NOMO-1 treated with dmso at 0.1 percent for 144 hours (cell line): ENCODE data around the gene GOLGA6A.
"Not testable (repeated sequence)": the region's sequence is repeated elsewhere in the genome, so short reads cannot be mapped to it uniquely, and the experiment has no call there.

ENCODE experiments used
- DNase-seq: peaks from one replicate; lab custom pipeline; 2025; ENCODE audit not compliant: unreplicated experiment; lab: John Stamatoyannopoulos, UW

Gene GOLGA6A

DNA sequence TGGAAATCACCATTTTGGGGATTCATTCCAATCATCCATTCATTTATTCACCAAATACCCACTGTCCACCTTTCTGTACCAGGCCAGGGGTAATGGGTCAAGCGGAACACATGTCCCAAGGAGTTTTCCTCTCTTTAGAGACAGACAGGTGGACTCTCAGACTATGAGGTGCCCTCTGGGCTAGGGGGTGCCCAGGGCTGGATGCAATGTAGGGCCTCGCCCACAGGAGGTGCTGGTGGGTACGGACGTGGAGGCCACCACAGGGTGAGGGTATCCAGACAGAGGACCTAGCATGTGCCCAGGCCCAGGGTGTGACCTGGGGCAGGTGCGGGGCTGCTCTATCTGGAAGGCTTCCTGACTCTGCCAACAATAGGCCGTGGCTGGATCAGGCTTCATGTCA, 26.3 kb upstream of the GOLGA6A start:
- DNase-seq = not testable (repeated sequence)

DNA sequence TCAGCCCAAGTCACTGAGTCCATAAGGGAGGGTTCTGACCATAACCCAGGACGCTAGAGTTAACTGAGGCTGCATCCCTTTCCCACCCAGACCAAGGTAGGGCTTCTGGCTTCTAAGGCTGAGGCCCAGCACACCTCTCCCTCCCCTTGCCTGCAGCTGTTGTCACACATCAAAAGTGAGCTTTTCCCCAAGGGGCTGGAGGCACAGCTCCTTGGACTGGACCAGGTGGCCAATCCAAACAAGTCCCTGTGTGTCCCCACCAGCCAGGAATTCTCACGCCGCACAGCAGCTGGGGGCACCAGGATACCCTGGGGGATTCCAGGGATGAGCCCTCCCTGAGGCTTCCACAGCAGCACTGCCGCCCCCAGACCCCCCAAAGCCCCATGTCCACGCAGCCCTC, 25.8 kb upstream of the GOLGA6A start:
- no peak for DNase-seq

DNA sequence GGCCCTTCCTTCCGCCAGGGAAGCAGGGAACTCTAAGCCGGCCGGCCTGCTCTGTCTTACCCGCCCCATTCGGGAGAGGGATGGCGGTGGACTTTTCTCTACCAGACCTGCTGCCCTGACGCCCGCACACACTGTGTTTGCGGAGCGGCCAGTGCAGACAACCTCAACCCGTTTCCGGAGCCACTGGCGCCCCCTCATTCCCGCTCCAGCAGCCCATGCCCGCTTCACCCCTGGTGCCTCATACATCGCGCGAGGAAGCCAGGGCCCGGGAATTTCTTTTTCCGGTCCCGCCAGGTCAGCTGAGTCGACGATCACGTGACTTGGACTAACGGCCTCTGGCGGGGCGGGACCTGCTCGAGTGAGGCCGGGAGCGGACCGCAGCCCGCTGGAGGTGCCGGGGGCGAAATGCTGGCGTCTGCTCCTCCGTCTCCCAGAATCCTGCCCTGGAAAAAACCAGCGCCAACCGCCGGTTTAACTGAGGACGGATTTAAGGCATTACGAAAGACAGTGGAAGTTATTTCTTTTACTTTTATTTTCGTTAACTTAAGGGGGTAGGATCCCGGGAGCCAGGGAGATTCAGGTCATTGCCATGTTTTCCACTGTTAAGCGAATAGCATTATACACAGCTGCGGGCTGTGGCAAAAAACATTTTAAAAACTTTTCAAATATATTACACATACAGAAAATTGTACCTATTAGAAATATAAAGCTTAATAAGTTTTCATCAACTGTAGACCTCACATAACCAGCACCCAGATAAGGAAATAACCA, 17.8 kb upstream of the GOLGA6A start:
- DNase-seq = not testable (repeated sequence)

DNA sequence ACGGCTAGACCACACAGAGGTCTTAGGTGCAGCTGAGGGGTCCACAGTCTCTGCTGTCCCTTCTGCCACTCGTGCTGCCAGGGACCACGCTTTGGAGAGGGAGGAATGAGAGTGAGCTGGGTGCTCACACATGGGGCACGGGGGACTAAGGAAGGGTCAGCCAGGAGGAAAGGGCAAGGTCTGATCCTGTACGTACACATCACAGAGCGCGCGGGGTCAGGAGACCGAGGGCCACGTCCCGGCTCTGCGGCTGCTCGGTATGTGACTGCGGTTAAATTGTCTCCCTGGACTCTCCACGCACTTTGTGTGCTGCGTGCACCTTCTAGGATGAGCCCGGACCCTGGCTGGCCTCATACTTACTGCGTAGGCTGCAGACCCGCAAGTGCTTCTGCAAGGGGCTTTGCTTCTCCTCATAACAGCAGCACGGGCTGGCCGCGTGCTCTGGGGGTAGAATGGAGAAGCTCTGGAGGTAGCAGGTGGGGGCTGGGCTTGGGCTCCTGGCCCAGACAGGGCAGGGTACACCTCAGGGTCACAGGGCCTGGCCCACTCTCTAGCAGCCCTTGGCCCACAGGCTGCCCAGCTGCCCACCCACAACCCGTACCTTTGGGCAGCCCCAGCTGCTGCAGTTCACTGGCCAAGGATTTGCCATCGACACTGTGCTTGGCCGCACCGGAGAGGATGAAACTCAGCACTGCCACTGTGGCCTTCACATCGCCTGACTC, 14.6 kb upstream of the GOLGA6A start:
- DNase-seq = not testable (repeated sequence)

DNA sequence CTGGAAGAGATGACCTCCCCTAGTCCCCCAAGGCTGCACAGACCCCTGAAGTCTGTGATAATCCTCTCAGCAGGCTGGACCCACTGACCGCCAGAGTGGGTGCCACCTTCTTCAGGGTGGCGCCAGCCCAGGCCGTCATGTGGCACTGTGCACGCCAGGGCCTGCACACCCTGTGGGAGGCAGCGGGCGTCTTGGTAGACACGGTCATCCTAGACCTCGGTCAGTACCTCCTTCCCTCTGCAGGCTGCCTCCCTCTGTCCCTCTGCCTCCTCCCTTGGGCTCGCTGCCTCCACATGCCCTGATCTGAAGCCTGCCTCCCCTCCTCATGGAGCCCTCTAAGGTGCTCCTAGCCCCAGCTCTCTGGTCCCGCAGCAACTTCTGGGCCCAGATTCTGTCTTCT, 13.3 kb upstream of the GOLGA6A start:
- not testable (repeated sequence) for DNase-seq

DNA sequence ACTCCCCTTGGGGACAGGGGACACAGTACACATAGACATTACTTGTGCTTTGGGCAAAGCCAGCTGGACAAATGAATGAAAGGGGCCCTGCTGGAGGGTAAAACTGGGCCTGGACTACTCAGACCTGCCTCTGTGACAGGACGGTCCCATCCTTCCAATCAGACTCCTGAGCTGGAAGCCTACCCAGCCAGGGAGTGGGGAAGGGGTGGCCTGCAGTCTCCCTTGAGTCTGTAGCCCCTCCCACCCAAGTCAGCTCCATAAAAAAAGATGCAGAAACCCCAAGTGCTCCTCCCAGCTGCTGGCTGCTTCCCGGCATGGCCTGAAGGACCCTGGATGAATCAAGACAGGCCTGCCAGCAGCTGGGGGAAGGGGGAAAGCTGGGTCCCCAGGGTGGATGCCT, 12.2 kb upstream of the GOLGA6A start:
- DNase-seq = not testable (repeated sequence)

DNA sequence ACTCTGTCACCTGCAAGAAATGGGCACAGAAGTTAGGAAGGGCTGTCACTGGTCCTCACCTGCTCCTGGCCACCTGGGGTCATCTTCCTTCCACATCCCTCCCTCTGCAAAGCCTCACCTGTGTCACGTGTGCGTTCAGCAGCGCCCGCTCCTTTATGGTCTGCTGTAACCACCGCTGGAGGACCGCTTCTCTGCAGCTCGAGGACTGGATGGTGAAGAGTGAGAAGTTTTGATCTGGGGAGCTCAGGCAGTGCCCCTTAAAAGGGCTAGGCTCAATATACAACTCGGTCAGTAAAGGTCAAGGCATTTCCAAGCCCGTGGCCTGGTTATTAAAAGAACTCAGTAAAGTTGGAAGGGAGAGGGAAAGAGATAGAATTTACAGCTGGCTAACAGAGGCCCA, 6.6 kb downstream of the GOLGA6A start:
- not testable (repeated sequence) for DNase-seq

DNA sequence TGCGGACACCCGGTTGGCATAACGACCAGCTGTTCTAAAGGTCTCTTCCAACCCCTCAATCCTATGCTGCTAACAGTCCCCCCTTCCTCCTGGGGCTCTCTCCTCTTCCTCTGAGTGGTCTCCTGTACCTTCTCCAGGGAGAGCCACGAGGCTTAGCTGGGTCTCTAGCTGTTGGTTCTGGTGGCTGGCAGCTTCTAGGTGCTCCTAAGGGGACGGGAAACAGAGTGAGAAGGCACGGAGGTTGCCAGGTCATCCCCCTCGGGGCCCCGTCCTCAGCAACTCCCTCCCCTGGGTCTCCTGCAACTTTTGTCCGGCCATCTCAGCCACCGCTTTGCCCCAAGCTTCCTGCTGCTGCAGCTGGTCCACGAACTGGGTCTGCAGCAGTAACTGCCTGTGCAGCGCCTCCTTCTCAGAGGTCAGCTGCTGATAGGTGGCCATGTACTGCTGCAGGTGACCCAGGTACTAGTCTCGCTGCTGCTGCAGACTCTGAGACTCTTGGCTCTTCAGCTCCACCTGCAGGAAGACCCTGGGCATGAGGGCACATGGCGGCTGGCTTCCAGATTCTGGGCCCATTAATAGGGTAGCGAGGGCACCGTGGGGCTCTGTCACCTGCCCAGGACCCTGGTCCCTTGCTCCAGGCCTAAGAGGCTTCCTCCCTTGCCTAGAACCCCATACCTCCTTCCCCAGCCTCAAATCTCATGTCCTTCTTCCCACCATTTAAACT, 9.6 kb downstream of the GOLGA6A start:
- DNase-seq = not testable (repeated sequence)

DNA sequence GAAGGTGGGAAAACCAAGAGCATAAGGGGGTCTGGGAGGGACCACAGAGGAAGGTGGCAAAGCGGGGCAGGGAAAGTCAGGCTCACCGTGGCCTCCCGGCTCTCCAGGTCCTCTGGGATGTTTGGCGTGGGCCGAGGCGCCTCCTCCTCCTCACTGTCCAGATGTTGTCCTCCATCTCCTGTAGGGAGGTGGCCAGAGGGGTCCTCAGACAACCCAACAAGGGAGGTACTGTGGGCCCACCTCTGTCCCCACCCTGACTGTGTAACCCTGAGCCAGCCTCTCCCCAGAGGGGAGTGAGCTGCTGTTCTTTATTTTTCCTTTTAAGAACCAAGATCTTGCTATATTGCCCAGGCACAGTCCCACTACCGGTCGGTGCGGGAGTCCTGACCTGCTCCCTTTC, 10.2 kb downstream of the GOLGA6A start:
- not testable (repeated sequence) for DNase-seq

DNA sequence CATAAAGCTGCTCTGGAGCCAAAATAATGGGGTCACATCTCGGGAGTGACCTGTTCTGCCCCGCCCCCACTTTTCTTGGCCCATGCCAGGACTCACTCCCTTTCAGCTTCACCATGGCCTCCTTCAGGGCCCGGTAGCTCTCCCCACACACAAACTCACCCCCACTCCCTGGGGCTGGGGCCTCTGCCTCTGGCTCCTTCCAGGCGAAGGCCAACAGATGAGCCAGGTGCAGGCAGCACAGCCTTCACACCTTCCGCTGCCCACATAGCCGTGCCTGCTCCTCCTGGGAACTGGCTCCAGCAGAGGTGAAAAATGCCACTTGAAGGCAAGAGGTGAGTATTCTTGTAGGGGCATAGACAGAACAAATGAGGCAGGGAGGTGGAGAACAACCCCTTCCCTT, 10.7 kb downstream of the GOLGA6A start:
- not testable (repeated sequence) for DNase-seq

DNA sequence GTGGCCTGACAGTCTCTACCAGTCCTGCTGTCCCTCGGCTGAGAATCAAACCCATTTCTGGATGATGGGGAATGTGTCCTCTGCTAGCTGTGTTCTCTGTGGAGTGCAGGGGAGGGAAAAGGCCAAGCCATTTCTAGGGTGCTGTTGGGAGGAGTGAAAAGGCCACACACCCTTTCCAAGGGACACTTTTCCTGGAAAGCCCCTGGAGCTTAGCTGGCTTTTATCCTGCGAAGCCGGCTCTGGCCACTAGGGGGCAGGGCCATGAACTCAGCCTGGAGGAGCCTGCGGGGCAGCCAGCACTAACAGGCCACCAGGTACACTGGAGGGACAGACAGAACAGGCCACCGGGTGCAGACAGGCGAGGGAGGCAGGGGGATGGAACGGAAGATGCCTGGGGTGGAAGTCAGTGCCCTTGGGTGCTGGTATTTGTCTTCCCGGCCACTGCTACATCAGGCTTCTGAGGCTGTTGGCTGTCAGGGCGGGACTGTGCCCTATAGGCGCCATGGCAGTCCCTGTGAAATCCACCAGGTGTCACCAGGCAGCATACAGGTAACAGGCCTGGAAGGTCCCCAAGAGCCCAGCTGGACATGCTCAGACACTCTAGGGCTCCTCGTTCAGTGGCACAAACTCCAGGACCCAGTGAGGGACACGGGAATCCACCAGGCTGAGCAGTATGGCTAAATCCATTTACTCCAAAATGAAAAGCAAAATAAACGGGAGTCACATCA, 16.5 kb downstream of the GOLGA6A start:
- DNase-seq = not testable (repeated sequence)

DNA sequence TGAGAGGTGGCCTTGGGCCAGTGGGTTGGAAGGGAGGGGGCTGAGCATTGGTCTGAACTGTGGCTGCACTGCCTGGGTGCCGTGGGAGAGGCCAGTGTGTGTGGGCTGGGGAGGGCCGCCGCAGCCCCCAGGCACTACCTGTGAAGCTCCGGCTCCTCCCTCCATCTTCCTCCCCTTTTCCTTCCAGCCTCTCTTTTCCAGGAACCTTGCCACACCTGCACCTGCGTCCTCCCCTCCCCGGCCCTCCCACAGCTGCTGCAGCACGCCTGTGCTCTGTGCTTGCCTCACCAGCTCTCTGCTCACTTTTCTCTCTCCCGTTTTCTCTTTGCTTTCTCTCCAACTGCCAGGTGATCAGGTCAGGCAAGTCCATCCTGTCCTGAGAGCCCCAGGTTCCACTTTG, 17.5 kb downstream of the GOLGA6A start:
- not testable (repeated sequence) for DNase-seq

DNA sequence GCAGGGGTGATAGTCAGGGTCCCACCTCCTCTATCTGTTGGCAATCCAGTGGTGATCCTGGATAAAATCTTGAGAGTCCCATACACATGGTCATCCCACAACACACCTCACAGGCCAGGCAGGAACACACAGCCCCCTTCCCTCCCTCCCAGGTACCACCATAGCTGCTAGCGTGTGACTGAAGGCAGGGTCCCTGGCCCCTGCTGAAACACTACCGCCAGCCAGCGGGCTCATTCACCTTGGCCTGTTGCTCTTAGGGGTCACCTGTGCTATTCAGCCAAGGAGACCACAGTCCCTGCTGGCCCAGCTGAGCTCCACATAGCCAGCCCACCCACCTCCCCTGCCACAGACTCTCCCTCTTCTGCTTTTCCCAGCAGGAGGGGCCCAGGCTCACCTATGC, 18.2 kb downstream of the GOLGA6A start:
- not testable (repeated sequence) for DNase-seq

DNA sequence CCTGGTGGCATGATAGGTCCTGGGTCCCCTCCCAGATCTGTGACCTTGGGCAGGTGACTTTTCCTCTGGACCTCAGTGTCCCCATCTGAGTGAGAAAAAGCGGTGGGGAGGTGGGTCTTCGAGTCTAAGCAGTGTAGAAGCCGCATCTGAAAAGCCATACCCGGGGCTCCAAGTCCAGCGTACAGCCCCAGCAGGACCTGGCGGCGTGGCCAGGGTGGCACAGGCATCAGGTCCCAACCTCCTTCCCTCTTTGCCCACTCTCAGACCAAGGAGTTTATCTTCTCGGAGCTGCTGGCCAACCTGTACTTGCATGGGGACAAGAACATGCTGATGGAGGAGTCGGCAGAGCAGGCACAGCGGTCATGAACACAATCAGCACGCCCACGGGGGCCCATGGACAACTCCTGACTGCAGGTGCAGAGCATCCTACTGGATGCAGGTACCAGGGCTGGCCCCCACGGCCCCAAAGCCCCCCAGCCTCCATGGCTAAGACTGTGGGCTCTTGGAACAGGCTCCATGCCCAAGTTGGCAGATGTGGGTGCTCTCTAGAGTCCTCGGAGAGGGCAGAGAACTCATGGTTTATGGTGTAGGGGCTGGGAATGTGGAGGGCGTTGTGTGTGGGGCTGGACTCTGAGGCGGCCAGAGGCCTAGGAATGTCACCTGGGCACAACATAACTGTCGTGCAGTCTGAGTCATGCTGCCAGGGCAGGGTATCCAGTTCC, 18.8 kb downstream of the GOLGA6A start:
- not testable (repeated sequence) for DNase-seq

DNA sequence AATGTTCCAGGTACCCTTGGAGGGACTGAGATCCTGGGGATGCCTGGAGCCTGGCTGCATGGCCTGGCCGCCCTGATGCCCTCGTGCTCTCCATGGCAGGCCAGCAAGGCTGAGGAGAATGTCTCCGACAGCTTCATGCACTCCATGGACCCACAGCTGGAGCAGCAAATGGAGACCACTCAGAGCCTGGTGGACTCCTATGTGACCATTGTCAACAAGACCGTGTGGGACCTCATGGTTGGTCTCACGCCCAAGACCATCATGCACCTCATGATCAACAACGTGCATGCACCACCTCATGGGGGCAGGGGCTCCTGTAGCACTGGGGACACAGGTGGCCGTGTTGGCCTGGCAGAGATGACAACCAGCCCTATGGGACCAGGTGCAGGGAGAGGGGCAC, 19.7 kb downstream of the GOLGA6A start:
- DNase-seq = no peak

DNA sequence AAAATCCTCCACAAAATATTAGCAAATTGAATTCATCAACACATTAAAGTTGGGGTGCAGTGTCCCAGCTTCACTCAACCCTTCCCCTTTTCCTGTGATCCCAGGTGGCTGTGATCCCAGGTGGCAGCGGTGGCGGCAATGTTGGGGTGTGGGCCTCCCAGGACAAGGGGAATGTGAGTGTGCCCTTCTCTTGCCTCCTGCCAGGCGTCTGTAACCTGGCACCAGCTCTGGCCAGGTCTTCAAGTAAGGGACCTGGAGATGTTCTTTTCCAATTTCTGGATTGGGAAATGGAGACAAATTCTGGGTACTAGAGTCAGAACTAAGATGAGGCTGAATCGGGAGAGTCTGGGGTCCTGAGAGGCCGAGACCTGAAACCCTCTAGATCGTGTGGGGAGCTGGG, 20.1 kb downstream of the GOLGA6A start:
- DNase-seq = no peak

DNA sequence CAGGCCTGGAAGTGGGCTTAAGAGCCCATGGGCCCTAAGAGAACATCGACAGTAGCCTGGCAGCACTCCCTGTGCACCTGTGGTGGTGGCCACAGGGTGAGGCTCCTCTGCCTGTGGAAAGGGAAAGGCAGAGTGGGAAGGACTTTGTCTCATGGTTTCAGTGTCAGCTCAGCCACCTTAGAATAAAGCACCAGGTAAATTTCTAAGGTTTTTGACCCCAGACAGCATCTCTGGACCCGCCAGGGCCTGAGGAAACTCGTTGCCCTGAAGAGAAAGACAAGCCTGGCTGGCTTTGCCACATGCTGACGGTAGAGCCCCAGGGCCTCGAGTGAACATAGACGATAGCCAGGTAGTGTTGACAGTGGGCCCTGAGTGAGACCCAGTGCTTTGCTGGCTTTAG, 22.1 kb downstream of the GOLGA6A start:
- no peak for DNase-seq

DNA sequence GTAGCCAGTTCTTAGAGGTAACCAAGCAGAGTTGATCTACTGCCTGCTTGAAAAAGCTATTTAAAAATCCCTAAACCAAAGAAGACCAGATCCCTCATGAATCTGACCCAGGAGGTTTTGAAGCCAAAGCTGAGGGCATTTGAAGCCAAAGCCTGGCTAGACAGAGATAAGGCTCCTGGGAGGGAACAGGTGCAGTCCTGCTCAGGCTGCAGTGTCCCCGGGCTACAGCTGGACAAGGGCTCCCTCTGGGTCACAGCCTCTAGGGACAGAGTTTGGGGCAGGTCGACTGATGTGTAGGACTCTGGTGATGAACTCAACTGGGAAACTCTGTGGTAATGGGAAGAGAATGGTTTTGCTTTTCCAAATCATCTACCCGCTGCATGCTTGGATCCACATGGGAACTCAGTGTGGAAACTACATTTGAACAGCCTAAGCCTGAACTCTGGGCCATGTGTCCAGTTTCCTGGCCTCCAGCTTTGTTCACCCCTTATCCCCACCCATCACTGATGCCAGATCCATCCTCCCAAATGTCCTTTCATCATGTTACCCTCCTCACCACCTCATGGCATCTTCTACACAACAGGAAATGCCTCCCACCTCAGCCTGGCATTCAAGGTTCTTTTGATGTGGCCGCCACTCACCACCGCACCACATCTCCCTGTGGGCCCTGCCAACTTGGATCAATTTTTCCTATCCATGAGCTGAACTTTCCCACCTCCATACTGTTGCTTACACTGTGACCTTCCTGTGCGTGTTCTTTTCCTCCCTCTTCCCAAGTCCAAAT, 23.1 kb downstream of the GOLGA6A start:
- DNase-seq = not testable (repeated sequence)

DNA sequence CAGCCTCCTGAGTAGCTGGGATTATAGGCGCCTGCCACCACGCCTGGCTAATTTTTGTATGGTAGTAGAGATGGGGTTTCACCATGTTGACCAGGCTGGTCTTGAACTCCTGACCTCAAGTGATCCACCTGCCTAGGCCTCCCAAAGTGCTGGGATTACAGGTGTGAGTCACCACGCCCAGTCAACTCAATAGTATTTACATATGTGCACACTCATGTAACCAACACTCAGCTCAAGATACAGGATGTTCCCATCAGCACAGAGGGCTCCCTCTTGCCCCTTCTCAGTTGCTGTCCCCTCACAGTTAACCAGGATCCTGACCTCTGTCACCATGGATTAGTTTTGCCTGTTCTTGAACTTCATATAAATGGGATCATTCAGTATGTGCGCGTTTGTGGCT, 26.0 kb downstream of the GOLGA6A start:
- not testable (repeated sequence) for DNase-seq

DNA sequence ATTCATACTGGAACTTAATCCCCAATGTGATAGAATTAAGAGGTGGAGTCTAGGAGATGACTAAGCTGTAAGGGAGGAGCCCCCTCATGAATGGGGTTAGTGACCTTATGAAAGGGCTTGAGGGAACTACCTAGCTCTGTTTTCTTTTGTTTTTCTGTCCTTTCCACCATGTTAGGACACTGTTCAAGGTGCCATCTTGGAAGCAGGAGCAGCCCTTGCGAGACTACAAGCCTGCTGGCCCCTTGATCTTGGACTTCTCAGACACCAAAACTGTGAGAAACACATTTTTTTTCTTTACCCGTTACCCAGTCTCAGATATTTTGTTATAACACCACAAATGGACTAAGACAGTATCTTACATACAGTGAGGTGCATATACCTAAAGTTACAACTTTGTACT, 26.5 kb downstream of the GOLGA6A start:
- DNase-seq = no peak
